Middle frontal gyrus (tissue), 1 donor: ENCODE data around the gene GPR42.
A peak's percentile ranks its signal among the peaks of the same experiment; 100 is the strongest.
"Not testable (repeated sequence)": the region's sequence is repeated elsewhere in the genome, so short reads cannot be mapped to it uniquely, and the experiment has no call there.

Experiments
- DNase-seq: peaks from one replicate; pipeline ENCODE4 v3.0.0-alpha.2; 2015; ENCODE audit warnings: low spot score; ENCODE audit errors: extremely low spot score

Gene GPR42

GRCh38 chr19:35346193-35347052 lies 24.4 kb upstream of the GPR42 start:
- DNase-seq, result no peak

DNA sequence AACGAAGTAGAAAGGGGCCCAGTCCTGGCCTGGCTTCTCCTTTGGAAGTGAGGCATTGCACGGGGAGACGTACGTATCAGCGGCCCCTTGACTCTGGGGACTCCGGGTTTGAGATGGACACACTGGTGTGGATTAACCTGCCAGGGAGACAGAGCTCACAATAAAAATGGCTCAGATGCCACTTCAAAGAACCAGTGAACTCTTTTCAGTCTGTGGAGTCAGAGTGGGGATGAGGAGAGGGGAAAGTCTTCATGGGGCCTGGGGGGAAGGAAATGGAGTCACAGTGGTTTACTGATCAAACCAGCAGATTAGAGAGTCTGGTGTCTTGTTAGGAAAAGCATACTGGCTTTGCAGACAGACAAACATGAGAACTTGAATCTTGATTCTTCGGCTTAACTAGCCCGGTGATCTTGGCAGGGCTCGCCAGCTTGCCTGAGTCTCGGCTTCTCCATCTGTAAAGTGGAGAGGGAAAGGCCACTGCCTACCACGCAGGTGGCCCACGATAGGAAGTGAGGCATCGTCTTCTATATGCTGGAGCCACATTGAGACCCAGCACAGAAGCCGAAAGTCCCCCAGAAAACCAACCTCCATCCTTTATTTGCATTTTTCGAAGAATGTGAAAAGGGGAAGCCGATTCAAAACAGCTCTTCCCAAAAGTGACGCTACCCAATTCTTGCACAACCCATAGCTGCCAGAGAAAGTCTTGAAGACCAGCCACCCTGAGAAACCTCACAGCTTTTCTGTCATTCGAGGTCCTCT lies 23.5 kb upstream of the GPR42 start, which contains the start of gene FFAR1:
FFAR1 (plus strand) TSS at position 732 of the 759 bp plus-strand sequence. CDS start 3,650 bp downstream, outside the sequence.
- no peak for DNase-seq

- DNase-seq, result no peak
Observed at GRCh38 chr19:35347930-35348298, 23.0 kb upstream of the GPR42 start.

- no peak for DNase-seq
Observed at GRCh38 chr19:35348911-35349611, 21.8 kb upstream of the GPR42 start.

- DNase-seq, result no peak
Observed at GRCh38 chr19:35349614-35350521, 21.0 kb upstream of the GPR42 start.

DNA sequence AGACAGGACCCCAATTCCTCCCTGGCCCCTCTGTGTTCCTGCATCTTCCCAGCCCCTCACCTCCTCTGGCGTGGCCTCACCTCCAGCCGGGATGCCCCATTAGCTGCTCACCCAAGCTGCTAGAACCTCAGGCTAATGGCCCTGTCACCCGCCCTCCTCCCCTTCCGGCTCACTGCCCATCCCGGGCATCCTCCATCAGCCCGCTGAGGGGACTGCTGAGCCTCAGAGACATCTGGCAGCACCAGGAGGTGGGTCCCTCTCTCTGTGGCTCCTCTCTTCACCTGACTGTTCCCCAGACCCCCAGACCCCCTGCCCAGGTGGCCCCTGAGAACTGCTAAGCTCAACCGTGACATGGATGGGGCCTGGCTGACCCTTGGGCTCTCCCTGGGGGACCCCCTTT lies 20.3 kb upstream of the GPR42 start:
- DNase-seq, result no peak

- DNase-seq, result no peak
Observed at GRCh38 chr19:35351411-35352176, 19.3 kb upstream of the GPR42 start.

- no peak for DNase-seq
Observed at GRCh38 chr19:35352177-35352447, 18.8 kb upstream of the GPR42 start.

GRCh38 chr19:35352448-35353304 lies 18.2 kb upstream of the GPR42 start:
- DNase-seq, result peak; percentile 72

GRCh38 chr19:35353635-35354034 lies 17.2 kb upstream of the GPR42 start:
- no peak for DNase-seq

- no peak for DNase-seq
Observed at GRCh38 chr19:35354898-35355297, 16.0 kb upstream of the GPR42 start.

DNA sequence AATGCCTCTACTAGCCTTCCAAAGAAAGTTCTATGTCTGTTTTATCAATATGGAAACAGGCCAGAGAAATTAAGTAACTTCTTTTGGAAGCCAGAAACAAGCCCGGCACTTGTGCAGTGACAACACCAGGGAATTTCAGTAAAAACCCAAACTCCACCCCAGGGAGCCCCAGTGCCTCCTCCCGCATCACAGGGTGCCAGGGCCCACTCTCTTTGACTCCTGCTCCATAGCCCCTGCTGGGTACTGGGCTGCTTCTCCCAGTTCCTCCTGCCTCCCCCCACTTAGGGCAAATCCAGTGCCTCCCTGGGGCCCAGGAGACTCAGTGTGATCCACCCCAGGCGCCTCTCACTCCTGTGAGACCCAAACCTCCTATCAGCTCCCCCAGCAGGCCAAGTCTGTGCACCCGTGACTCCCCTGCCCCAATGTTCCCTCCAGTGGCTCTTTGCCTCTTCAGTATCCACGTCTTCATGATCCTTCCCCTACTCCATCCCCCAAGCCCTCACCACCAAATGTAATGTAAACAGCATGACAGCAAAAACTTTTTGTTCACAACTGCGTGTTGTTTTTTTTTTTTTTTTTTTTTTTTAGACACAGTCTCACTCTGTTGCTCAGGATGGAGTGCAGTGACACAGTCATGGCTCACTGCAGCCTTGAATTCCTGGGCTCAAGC lies 14.9 kb upstream of the GPR42 start:
- no peak for DNase-seq

DNA sequence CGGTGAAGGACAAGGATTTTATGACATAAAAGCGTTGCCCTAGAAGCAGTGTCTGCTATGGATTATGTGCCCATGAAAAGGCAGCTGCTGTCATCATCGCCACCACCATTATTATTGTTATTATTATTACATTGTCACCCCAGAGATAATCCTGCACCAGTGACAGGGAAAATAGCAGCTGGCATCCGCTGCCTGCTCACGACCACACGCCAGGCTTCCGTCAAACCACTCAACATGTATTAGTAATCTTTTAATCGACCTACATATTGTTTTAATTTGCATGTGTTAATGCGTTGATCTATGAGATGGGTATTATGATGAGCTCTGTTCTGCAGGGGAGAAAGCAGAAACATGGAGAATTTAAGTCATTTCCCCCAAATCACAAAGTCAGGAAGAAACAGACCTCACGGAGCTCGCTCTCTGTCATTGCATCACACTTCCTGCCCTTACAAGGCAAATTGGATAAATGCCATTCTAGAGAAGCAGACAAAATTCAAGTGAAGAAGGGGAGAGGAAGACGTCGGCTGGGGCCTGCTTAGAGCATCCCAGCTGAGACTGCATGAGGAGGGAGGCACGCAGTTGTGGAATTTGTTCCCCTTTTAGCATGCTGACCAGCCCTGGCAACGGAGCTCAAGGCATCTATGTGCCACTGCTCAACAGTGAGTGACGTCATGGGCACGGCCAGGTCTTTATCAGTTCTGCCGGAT lies 12.8 kb upstream of the GPR42 start, which contains the start of gene FFAR3:
FFAR3 (plus strand) TSS at position 594 of the 707 bp plus-strand sequence. CDS start 431 bp downstream, outside the sequence.
- DNase-seq, result no peak

DNA sequence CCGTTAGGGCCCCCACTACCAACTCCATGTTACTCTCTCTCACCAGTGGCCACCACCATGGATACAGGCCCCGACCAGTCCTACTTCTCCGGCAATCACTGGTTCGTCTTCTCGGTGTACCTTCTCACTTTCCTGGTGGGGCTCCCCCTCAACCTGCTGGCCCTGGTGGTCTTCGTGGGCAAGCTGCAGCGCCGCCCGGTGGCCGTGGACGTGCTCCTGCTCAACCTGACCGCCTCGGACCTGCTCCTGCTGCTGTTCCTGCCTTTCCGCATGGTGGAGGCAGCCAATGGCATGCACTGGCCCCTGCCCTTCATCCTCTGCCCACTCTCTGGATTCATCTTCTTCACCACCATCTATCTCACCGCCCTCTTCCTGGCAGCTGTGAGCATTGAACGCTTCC lies 12.0 kb upstream of the GPR42 start:
- not testable (repeated sequence) for DNase-seq

- DNase-seq, result not testable (repeated sequence)
Observed at GRCh38 chr19:35359395-35359794, 11.5 kb upstream of the GPR42 start.

GRCh38 chr19:35360081-35360480 lies 10.8 kb upstream of the GPR42 start:
- not testable (repeated sequence) for DNase-seq

- no peak for DNase-seq
Observed at GRCh38 chr19:35360880-35361420, 9.9 kb upstream of the GPR42 start.
